8988T (cell line): ENCODE results near the gene IQGAP1.
"Not testable (repeated sequence)": the region's sequence is repeated elsewhere in the genome, so short reads cannot be mapped to it uniquely, and the experiment has no call there.

ENCODE experiments used
- DNase-seq: peaks from one replicate; pipeline ENCODE4 v3.0.0; 2011

IQGAP1 gene

DNA sequence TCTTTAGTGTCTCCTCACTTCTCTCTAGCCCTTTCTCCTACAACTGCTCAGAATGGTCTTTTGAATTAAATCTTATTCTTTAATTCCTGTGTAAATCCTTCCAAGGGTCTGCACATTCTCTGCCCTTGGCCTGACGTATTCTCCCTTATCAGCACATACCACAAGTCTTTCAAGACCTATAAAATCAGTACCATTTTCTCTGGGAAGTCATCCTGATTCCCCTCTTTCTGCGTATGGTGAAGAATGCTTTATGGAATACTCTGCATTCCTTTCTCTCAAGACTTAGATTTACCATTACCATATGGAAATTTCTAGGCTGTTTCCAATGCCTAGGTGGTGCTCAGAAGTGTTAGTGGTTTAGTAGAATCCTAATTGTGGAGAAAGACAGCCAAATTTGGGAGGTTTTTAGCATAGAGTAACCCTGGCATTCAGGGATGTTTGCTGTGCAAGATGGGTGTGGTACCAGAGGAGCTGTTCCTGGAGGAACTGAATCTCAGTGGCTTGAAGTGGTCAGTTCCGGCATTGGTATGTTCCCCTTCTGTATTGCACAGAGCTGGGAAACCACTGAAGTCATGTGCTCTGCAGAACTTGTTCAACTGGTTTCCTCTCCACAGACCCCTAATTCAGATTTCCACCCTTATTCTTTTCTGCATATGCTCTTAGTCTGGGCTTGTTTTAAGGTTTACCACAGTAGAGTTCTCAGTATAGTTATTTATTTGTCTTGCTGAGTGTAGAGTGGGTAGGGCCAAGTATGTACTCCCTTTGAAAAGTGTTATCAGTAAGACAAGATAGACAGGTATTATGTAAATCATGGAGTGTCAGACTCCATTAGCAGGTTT, 24.5 kb downstream of the IQGAP1 start:
- DNase-seq = no peak

DNA sequence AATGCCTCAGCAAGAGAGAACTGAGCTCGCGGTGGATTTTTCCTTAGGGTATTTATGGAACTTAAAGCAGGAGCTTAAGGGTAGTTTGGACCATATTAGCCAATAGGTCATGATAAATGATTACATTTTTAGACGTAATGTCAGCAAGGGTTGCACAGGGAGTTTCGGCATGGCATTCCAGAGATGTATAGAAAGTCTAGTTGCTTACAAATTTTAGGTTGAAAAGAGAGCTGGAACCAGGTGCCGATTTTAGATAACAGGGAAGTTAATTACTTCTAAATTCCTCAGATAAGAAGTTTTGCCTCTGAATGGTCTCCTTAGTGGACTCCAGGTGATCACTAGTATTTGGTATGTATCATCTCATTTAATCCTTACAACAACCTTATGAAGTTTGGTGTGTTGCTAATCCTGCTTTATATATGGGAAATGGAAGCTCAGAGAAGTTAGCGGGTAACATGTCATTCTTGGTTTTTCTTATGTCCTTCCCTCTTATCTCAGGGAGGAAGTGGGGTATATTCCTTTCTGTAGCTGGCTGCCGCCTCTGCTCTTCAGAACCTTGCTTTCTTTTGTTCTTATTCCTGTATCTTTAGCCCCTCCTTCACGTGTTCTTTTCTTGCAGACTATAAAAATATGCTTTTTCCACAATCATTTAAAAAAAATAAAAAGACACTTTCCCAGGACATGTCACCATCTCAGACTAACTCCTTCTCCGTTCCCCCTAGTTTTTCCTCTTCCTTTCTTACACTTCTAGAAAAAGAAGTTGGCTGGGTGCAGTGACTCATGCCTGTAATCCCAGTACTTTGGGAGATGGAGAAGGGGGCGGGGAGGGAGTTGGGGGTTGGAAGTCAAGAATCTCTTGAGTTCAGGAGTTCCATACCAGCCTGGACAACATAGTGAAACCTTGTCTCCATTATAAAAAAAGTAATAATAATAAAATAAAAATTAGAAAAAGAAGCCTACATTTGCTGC, 25.7 kb downstream of the IQGAP1 start:
- DNase-seq = no peak

GRCh38 chr15:90414408-90415028, 26.5 kb downstream of the IQGAP1 start:
- DNase-seq = no peak

DNA sequence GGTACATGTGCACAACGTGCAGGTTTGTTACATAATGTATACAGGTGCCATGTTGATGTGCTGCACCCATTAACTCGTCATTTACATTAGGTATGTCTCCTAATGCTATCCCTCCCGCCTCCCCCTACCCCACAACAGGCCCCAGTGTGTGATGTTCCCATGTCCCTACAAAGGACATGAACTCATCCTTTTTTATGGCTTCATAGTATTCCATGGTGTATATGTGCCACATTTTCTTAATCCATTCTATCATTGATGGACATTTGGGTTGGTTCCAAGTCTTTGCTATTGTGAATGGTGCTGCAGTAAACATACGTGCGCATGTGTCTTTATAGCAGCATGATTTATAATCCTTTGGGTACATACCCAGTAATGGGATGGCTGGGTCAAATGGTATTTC, 28.0 kb downstream of the IQGAP1 start:
- not testable (repeated sequence) for DNase-seq

- no peak for DNase-seq
These were observed 30.6 kb downstream of the IQGAP1 start for GRCh38 chr15:90418627-90419026.

- no peak for DNase-seq
These were observed 31.2 kb downstream of the IQGAP1 start for GRCh38 chr15:90419206-90419605.

GRCh38 chr15:90419738-90420406, 31.8 kb downstream of the IQGAP1 start:
- DNase-seq = no peak

DNA sequence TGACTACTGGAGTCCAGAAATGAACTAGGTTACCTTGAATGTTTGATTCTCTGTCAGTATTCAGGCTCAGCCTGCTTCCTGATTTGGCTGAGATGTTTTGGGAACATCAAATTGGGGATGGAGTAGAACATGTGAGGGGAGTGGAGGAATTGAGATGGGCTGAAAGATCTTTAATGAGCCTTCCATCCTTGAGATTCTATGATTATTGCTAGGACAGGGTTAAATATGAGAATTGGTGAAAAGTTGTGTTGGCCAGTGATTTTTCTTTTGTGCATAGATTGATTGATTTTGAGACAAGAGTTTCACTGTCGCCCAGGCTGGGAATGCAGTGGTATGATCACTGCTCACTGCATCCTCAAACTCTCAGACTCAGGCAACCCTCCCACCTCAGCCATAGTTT, 32.4 kb downstream of the IQGAP1 start:
- no peak for DNase-seq

DNA sequence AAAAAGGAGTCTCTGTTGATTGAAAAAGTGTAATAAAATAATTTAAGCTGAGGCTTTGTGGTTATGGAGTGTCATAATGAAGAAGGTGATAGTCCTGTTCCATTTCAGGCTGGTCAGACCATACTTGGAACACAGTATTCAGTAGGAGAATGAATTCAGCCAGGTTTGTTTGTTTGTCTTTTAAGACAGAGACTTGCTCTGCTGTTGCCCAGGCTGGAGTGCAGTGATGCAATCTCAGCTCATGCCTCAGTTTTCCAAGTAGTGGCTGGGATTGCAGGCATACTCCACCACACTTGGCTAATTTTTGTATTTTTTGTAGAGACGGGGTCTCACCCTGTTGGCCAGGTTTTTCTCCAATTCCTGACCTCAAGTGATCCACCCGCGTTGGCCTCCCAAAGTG, 33.5 kb downstream of the IQGAP1 start:
- DNase-seq = no peak

DNA sequence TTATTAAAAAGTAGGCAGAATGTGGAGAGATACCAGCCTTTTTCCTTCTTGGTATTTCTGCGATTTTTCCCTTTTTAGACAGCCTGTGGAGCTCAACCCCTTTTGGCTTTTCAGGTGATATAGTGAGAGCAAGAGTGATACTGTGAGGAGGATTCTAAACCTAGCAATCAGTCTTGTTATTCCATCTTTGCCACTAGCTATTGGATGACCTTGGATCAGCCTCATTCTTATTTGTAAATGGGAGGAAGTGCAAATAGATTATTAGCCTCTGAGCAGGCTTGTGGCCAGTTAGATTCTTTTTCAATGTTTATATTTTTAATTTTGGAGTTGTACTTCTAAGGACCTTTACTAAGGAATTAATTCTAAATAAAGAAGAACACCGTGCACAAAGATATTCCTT, 34.0 kb downstream of the IQGAP1 start:
- no peak for DNase-seq

DNA sequence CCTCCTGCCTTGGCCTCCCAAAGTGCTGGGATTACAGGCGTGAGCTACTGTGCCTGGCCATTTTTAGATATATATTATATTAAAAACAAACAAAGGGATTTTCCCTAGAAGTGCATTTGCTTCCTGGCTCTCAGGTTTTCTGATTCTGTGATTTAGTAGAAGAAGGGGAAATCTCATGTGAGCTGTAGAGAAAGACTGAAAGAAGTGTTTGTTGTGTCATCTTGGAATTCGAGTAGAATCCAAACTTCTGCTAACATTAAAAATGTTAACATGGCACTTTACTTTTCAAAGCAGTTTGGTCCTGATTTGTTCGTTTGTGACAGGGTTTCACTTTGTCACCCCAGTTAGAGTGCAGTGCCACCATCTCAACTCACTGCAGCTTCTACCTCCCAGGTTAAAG, 34.9 kb downstream of the IQGAP1 start:
- DNase-seq = no peak

- DNase-seq = no peak
These were observed 35.8 kb downstream of the IQGAP1 start for GRCh38 chr15:90423801-90424319.

DNA sequence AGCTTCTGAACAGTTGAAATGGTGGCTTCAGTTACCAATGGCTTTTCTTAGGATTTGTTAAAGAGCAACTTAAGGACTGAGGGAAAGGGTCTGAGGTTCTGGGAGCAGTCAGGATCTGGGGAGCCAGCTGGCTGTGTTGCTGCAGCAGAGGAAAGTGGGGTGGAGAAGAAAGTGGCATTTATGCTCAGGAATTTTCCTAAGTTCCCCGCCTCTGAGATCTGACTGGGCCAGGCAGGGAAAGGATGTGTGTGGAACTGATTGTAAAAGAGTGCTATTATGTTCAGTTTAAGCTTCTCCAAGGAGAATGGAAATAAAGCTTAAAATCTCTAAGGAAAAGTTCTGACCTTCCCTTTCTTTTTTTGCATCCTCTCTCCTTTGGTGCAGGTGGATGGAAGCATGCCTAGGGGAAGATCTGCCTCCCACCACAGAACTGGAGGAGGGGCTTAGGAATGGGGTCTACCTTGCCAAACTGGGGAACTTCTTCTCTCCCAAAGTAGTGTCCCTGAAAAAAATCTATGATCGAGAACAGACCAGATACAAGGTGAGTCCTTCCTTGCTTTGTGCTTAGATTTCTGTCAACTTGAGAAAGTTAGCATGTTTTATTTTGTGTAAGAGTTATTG, 37.8 kb downstream of the IQGAP1 start:
- DNase-seq = no peak

DNA sequence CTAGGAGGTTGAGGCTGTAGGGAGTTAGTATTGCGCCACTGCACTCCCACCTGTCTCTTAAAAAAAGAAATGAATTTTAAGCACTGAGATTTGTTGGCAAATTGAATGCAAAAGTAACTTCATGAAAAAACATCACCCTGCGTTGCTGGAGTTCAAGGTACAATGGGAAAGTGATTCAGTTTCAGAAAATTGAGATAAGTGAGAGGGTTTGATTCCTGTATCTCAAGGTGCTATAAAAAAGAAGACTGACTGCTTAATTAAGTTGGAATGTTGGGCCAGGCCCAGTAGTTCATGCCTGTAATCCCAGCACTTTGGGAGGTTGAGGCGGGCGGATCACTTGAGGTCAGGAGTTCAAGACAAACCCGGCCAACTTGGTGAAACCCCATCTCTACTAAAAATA, 39.1 kb downstream of the IQGAP1 start:
- DNase-seq = no peak

DNA sequence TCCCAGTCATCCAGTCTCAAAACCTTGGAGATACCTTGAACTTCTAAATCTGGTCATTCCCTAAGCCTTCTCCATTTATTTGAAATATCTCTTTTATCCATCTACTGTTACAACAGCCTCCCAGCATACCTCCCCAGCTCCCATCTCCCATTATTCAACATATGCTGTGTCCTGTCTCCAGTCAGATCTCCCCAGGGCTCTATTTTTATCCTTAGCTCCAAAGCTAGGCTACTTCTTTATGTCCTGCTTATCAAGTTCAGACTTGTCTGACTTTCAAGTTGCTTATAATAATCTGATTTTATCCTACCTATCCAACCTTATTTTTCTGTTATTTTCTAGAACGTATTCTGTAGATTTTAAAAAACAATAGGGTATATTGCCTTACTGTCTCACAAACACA, 44.2 kb downstream of the IQGAP1 start:
- no peak for DNase-seq

- DNase-seq = no peak
These were observed 47.8 kb downstream of the IQGAP1 start for GRCh38 chr15:90435652-90436337.

- DNase-seq = no peak
These were observed 48.9 kb downstream of the IQGAP1 start for GRCh38 chr15:90436952-90437351.

GRCh38 chr15:90437516-90437915, 49.5 kb downstream of the IQGAP1 start:
- DNase-seq = no peak

DNA sequence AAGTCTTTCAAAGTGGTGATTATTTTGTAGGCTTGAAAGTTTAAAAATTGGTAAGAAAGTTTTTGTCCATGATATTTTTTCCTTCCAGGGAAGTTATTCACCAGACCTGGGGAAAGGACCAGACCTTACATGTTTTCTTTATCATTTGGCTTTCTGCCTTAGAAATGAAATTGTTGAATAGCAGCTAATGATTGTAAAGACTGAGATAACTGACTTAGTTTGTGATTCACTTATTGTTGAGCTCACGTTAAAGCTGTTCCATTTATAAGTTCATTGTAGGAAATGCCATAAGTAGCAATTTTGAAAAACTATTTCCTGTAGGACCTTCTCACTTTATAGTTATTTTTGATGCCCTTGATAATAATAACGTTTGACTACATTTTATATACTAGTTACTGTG, 51.9 kb downstream of the IQGAP1 start:
- no peak for DNase-seq

- DNase-seq = no peak
These were observed 53.0 kb downstream of the IQGAP1 start for GRCh38 chr15:90441027-90441426.

DNA sequence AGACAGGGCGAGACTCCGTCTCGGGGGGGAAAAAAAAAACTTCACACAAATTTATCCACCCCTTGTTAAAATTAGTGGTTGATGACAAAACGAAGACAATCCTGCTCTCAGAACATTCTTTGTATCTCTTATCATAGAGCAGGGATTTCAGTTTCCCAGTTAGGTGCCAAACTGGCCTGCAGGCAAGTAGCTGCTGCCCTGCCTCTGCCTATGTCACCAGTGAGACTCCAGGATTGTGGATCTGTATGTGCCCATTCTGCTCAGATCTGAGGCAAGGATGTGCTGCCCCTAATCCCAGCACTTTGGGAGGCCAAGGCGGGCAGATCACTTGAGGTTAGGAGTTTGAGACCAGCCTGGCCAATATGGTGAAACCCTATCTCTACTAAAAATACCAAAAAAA, 54.4 kb downstream of the IQGAP1 start:
- DNase-seq = no peak
